Sigmoid colon (tissue), 4 donors: Measurements from ENCODE around the gene IL1R2.

Source experiments
- EP300 ChIP-seq, 4 donors: sonication (generic); formaldehyde crosslinking; IDR thresholded peaks; one replicate each; pipeline ENCODE4 v1.6.1; 2017; ENCODE audit warnings: antibody characterized with exemption in 4 of 4
- POLR2A ChIP-seq, 2 donors: fragments of 450-650 bp; IDR thresholded peaks; one replicate each; pipeline ENCODE4 v1.6.1; 2016; ENCODE audit warnings: antibody characterized with exemption in 2 of 2, mild to moderate bottlenecking in 2 of 2, moderate library complexity in 2 of 2
- TF ChIP-seq, protein P1 (sequence below), 4 experiments: fragments of 450-650 bp in 3 of 4; fragments of 200-600 bp in 1 of 4; IDR thresholded peaks; one replicate each; pipeline ENCODE4 v1.5.1; 2016 to 2019; ENCODE audit warnings: antibody characterized with exemption in 4 of 4, mild to moderate bottlenecking in 3 of 4, moderate library complexity in 2 of 4

DNA sequence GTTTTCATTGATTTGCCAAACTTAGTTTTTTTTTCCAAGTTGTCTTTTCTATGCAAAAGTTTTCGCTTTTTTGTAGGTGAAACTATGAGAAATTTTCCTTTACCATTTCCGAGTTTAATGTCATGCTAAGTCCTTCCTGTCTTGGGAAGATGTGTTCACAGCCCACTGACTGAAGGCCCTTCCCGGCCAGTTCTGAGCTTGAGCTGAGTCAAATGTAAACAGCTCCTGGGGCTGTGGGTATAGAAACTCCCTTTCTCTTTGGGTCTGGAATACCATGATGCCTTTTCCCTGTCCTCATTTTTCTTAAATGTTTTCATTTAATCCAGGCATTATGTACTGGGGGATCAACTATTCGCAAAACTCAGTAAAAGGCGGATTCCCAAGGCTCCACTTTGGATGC lies 81.0 kb downstream of the IL1R2 start:
- TF ChIP-seq, protein P1, sequence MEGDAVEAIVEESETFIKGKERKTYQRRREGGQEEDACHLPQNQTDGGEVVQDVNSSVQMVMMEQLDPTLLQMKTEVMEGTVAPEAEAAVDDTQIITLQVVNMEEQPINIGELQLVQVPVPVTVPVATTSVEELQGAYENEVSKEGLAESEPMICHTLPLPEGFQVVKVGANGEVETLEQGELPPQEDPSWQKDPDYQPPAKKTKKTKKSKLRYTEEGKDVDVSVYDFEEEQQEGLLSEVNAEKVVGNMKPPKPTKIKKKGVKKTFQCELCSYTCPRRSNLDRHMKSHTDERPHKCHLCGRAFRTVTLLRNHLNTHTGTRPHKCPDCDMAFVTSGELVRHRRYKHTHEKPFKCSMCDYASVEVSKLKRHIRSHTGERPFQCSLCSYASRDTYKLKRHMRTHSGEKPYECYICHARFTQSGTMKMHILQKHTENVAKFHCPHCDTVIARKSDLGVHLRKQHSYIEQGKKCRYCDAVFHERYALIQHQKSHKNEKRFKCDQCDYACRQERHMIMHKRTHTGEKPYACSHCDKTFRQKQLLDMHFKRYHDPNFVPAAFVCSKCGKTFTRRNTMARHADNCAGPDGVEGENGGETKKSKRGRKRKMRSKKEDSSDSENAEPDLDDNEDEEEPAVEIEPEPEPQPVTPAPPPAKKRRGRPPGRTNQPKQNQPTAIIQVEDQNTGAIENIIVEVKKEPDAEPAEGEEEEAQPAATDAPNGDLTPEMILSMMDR (IDR thresholded peaks at IDR 0.05): no peak
- TF ChIP-seq POLR2A (IDR thresholded peaks at IDR 0.05) (no peak), EP300 (IDR thresholded peaks at IDR 0.05) (no peak)
